ENCODE measurements around the gene TAS2R41.

Gene TAS2R41

GRCh38 chr7:143494622-143495021 is 16.9 kb downstream of the TAS2R41 start:
- DNase-seq: no peak

GRCh38 chr7:143495851-143496250 is 18.2 kb downstream of the TAS2R41 start:
- DNase-seq: no peak

DNA sequence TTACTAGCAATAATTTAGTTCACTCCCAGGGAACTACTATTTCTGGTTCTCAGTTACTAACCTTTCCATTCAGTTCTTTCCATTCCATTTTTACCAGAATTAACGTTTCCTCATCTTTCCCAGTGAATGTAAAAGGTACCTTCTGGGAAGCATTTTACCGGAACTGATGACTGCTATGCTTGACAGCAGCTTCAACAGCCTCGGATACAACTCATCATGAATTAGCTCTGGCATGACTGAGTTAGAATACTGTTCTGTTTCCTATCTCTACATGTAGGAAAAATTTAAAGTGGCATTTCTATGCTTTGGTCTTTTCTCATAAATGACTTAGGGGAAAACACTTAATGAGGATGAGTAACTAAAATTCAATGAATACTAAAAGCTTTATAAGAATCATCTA is 18.6 kb downstream of the TAS2R41 start:
- no peak for DNase-seq

DNA sequence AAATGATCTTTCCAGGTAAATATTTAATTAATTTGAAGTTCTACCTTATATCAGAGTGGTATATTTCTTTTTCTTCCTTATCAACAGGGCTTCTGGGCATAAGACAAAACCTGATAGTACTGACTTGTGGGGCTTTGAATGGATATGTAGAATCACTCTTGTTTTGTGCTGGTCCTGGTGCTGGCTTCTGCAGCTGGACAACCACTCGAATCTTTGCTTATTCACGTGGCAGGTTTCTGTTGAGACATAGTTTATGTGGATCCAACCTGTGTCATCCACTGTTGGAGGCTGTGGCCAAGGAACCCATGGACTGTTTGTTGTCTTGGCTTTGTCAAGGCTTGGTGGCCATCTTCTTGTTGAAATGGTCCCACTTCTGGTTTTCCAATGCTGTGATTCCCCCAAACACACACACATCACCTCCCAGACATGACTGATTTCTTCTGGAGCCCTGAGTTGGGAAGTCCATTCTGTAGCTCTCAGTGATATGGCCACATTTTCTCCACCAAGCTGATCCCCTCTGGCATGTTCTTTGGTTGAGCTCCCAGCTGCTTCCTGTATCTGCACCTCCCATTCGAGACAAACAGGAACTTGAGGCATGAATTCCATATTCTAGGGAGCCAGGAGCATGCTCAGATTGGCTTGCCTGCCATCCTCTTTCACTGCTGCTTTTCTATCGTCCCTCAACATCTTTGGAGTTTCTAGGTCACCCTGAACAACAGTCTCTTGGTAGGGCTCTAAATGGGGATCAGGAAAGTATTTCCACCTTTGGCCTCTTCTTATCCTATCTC is 19.5 kb downstream of the TAS2R41 start:
- DNase-seq: no peak

DNA sequence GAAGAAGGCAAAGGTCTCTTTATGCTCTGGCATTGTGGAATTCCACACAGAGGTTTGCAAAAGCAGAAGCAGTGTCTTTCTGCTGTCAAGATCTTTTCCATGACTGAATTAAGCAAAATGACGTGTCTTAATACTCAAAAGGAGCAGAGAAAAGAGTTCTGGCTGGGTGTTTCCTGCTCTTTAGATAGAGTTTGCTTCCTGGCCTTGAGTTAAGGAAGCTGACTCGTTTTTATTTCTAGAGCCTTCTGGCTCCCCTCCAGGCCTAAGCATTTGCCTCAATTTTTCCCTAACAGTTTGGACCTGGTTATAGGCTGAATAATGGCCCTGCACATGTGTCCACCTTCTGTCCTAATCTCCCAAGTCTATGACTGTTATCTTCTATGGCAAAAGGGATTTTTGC is 21.6 kb downstream of the TAS2R41 start:
- DNase-seq: no peak

DNA sequence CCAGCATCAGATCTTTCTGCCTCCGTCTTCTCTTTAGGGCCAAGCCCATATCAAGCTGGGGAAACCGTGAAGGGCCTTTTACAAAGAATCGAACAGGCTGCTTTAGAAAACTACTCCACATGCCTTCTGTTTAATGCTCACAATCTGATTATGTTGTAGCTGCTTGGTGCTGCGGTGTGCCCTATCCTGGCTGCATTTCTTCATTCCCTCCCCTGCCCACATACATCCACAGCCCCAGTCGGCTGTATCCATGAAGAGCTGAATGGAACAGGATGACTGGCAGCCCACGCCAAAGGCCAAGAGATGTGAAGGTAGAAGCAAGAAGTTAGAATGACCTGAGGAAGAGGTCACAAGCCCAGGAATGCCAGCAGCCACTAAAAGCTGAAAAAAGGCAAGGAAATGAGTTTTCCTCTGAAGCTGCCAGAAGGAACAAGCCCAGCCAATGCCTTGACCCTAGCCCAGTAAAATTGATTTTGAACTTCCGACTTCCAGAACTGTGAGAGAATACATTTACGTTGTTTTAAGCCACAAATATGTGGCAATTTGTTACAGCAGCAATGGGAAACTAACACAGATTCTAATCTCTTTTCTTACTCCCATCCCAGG is 22.2 kb downstream of the TAS2R41 start:
- no peak for DNase-seq

DNA sequence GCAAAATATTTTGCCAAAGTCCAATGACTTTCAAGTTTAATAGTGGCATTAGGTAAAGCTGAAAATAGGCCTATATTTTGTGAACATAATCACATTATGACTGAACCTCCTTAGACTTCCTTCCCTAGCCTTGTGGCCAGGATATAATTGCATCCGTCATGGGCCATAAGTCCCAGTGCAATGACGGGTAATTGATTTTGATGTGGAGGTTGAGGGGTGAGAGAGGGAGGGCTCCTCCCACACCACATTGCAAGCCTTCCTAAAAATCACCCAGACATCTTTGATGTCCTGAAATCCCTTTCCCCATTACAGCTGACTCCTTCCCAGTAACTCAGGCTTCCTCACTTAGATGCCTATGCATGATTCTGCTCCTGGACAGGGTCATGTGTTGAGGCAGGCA is 25.6 kb downstream of the TAS2R41 start:
- DNase-seq: no peak

GRCh38 chr7:143504215-143504936 is 26.7 kb downstream of the TAS2R41 start:
- no peak for DNase-seq

DNA sequence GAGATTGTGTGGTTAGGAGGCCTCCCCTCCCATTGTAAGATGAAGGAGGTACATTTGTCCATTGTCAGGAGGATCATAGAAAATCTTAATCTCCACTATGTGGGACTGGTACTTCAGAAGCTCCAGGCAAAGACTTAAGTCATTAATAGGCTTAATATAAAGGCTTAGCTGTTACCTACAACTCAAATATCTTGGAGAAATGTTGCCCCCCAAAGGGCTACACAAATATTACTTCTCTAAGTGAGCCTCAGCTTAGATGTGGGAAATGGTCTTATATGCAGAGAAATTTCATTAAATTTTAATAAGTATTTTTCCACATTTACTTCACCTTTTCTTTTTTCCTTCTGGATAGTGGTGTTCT is 27.2 kb downstream of the TAS2R41 start:
- no peak for DNase-seq

- no peak for DNase-seq
These were observed 28.2 kb downstream of the TAS2R41 start for GRCh38 chr7:143505838-143506237.

GRCh38 chr7:143507094-143507518 is 29.4 kb downstream of the TAS2R41 start:
- DNase-seq: no peak

GRCh38 chr7:143507534-143508055 is 29.9 kb downstream of the TAS2R41 start:
- no peak for DNase-seq

DNA sequence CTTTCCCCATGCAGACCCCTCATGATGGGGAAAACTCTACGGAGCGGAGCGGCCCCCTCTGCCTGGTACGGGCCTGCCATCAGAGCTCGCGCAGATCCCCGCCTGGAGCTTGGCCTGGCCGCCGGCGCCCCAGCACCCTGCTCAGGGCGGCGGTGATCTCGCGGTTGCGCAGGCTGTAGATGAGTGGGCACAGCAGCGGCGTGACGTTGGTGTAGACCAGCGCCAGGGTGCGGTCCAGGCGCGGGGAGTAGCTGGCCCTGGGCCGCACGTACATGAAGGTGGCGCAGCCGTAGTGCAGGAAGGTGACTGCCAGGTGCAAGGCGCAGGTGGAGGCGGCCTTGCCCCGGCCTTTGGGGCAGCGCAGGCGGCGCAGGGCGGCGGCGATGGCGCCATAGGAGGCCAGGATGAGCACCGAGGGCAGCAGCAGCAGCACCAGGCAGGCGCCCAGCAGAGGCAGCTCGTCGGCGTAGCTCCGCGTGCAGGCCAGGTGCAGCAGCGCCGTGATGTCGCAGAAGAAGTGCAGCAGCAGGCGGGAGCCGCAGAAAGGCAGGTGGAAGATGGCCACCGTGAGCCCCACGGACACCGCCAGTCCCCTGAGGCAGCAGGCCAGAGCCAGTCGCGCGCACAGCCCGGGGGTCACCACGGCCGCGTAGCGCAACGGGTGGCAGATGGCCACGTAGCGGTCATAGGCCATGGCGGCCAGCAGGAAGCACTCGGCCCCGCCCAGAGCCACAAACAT is 33.4 kb downstream of the TAS2R41 start:
- no peak for DNase-seq

GRCh38 chr7:143511593-143512047 is 33.9 kb downstream of the TAS2R41 start:
- no peak for DNase-seq

DNA sequence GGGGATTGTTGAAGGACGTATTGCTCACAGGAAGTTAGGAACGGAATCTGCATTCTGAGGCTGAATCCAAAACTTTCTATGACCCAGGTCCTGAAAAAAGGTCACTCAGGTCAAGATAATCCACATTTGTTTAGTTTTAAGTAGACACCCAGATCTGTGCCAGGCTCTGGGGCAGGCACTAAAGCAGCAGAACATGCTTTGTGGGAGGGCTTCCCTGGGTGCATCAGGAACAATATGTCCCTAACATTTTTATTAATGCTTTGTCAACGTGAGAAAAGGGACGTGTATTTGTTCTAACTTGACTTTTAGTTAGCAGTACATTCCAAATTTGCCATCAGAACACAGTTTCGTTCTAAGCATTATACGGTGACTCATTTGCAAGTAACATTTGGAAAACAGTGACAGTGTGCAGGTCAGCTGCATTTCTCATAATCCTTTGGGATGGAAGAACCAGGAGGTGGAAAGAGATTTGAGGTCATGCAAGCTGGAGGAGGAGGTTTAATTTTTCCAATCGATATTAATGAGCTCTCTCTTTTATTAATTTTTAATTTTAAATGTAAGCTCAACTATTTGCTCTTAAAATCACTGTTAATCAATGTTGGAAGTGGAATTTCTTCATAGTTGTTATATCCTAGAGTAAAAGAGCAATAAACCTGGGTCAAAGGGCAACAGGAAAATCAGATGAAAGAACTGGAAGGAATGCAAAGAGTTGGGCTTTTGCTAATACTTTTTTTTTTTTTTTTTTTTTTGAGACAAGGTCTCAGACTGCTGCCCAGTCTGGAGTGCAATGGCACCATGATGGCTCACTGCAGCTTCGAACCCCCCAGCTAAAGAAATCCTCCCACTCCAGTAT is 35.0 kb downstream of the TAS2R41 start:
- DNase-seq: no peak

- no peak for DNase-seq
These were observed 36.8 kb downstream of the TAS2R41 start for GRCh38 chr7:143514487-143514886.

DNA sequence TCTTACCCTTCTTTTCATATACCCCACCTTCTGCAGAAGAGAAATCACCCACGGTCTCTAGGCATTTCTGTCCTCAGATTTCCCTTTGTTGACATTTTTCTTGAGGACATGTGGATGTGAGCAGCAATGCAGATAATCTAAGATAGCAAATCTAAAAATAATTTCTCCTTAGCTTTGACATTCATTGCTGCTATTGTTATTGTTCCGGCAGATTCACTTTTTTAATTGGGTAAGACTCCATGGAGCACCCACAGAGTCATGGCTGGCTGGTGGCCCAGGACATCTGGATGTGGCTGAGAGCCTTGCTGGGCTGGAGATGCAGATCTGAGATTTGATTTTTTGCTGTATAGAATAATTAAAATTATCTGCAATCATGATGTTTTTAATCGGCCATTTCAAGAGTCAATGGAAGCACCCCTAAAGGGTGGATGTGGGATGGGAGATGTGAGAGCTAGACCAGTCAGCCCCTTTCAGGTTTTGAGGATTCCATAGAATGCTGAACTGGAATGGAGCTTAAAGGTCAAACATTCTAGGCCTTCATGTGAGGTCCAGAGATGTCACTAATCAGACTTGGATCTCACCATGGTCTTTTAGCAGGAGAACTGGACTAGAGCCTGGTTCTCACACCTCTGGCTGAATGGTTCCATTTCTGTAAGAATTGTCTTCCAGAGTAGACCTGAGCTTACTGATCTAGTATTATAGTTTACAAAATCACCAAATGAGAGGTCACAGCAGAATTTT is 37.5 kb downstream of the TAS2R41 start:
- DNase-seq: no peak

DNA sequence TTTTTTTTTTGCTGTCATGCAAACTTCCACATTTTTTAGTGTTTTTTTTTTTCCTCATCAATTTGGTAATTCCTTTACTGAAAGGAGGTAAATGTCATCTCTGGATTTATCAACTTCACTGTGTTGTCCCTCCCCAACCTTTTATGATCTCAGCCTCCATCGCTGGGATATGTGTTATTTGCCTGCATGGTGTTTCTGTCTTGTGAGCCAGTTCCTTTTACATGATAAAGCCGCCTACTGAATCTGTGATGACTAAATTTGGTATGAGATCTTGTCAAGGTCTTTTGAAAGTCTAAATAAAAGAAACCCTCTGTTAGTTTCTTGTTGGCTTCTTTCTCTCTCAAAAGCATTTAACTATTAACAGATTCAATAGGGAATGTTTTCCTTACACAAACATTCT is 39.3 kb downstream of the TAS2R41 start:
- DNase-seq: no peak

GRCh38 chr7:143518521-143518920 is 40.8 kb downstream of the TAS2R41 start:
- DNase-seq: no peak

GRCh38 chr7:143518941-143519340 is 41.3 kb downstream of the TAS2R41 start:
- DNase-seq: no peak

DNA sequence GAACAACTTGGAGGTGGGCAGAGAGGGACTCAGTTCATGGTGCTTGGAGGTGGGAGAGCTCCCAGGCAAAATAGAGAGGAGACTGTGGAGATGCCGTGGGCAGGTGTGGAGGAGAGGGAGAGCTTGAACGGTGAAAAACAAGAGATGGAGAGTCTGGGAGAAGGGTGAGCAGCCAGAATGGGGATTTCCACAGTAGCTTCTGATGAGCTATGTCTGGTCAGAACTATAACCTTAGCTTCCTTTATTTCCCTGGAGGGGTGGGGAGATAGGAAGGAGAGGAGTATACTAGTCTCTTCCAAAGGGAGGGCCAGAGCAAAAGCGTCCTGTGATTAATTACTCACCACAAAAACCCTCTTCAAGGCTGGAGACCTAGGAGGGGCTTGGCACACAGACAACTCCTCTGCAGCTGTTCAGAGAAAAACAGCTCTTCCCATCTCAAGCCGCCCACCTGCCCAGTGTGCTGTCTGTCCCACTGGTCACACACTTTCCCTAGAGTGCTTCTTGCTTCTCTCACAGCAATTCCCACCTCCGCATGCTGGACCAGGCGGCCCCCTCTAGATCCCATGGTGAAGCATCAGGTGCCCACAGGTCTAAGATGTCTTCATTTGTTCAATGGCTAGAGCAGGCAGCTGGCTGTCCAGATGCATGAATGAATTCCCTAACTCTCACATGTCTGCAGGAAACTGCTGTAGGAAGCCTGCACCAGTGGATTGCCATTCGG is 41.9 kb downstream of the TAS2R41 start:
- no peak for DNase-seq

Data from NCI-H2107 (cell line).